HS-27A (cell line): Measurements from ENCODE around the gene MUC5B.
"Not testable (repeated sequence)": the region's sequence is repeated elsewhere in the genome, so short reads cannot be mapped to it uniquely, and the experiment has no call there.

Experiments
- DNase-seq: peaks from one replicate; pipeline ENCODE4 v3.0.0-alpha.2; 2012; ENCODE audit warnings: low read depth, missing footprints

The MUC5B gene

GRCh38 chr11:1232883-1233321 lies 10.0 kb downstream of the MUC5B start:
- DNase-seq: no peak

GRCh38 chr11:1233351-1234053 lies 10.6 kb downstream of the MUC5B start:
- no peak for DNase-seq

GRCh38 chr11:1234054-1234720 lies 11.3 kb downstream of the MUC5B start:
- no peak for DNase-seq

GRCh38 chr11:1234771-1235305 lies 12.0 kb downstream of the MUC5B start:
- no peak for DNase-seq

GRCh38 chr11:1235306-1235900 lies 12.5 kb downstream of the MUC5B start:
- no peak for DNase-seq

GRCh38 chr11:1235901-1236315 lies 13.0 kb downstream of the MUC5B start:
- no peak for DNase-seq

- DNase-seq: no peak
Observed at GRCh38 chr11:1236316-1237127, 13.7 kb downstream of the MUC5B start.

- no peak for DNase-seq
Observed at GRCh38 chr11:1237128-1237580, 14.3 kb downstream of the MUC5B start.

GRCh38 chr11:1237851-1238250 lies 15.0 kb downstream of the MUC5B start:
- DNase-seq: no peak

- no peak for DNase-seq
Observed at GRCh38 chr11:1238767-1239595, 16.1 kb downstream of the MUC5B start.

GRCh38 chr11:1239596-1240205 lies 16.8 kb downstream of the MUC5B start:
- DNase-seq: no peak

GRCh38 chr11:1240771-1241170 lies 17.9 kb downstream of the MUC5B start:
- no peak for DNase-seq

- no peak for DNase-seq
Observed at GRCh38 chr11:1241706-1242105, 18.8 kb downstream of the MUC5B start.

- DNase-seq: no peak
Observed at GRCh38 chr11:1242289-1242688, 19.4 kb downstream of the MUC5B start.

- DNase-seq: not testable (repeated sequence)
Observed at GRCh38 chr11:1242751-1243150, 19.9 kb downstream of the MUC5B start.

- not testable (repeated sequence) for DNase-seq
Observed at GRCh38 chr11:1243521-1243920, 20.7 kb downstream of the MUC5B start.

GRCh38 chr11:1244557-1244956 lies 21.7 kb downstream of the MUC5B start:
- DNase-seq: not testable (repeated sequence)

- DNase-seq: not testable (repeated sequence)
Observed at GRCh38 chr11:1245717-1246116, 22.9 kb downstream of the MUC5B start.

- DNase-seq: not testable (repeated sequence)
Observed at GRCh38 chr11:1246301-1246700, 23.4 kb downstream of the MUC5B start.

- not testable (repeated sequence) for DNase-seq
Observed at GRCh38 chr11:1247026-1247425, 24.2 kb downstream of the MUC5B start.

- DNase-seq: not testable (repeated sequence)
Observed at GRCh38 chr11:1248951-1249350, 26.1 kb downstream of the MUC5B start.
